ENCODE results near the gene HPN. TPM values are rescaled to one million over a fixed set of nuclear protein-coding genes. Genes with fewer than 3 reads are reported as not detected.

HPN gene
- total RNA-seq, 1 donor from 2014 or later = 0.30 TPM

GRCh38 chr19:35085947-35086346, 44.4 kb downstream of the HPN start:
- Histone ChIP-seq H4K20me1 (ENCODE audit: low read depth) (no peaks in the 10 kb centered on the region), H3K4me1 (no peaks in the 10 kb centered on the region), H3K36me3 (no peaks in the 10 kb centered on the region), H3K27me3 (peaks cover 4% of the 10 kb centered on the region), H3K9ac (no peak overlapping the region), H3K79me2 (ENCODE audit: low read depth) (no peaks in the 10 kb centered on the region), H3K27ac (no peak overlapping the region), H3K9me3 (ENCODE audit: low read depth) (no peaks in the 10 kb centered on the region), H3K4me2 (no peak overlapping the region), H3K4me3 (no peak overlapping the region), H3F3A (ENCODE audit: low read depth) (no peaks in the 10 kb centered on the region), H2AFZ (replicated peaks) (no peak overlapping the region)
- H3K4me3 Mint-ChIP-seq = no peak overlapping the region
- H3K27me3 Mint-ChIP-seq (ENCODE audit: insufficient read depth, low read depth) = peaks cover 10% of the 10 kb centered on the region
- H3K36me3 Mint-ChIP-seq = no peaks in the 10 kb centered on the region
- no peak overlapping the region for H3K27ac Mint-ChIP-seq
- H3K9me3 Mint-ChIP-seq = peaks cover 4% of the 10 kb centered on the region
- no peaks in the 10 kb centered on the region for H3K4me1 Mint-ChIP-seq
- TF ChIP-seq EZH2 (IDR thresholded peaks at IDR 0.05) (no peak), EZH2phosphoT487 (IDR thresholded peaks at IDR 0.05) (no peak), CTCF (IDR thresholded peaks at IDR 0.05) (no peak)
- no peak for DNase-seq (ENCODE audit: low spot score)

- no peak for TF ChIP-seq EZH2 (IDR thresholded peaks at IDR 0.05)
- no peak for TF ChIP-seq EZH2phosphoT487 (IDR thresholded peaks at IDR 0.05)
- TF ChIP-seq CTCF (IDR thresholded peaks at IDR 0.05) = no peak
- Histone ChIP-seq H2AFZ (replicated peaks) (no peak overlapping the region), H3F3A (ENCODE audit: low read depth) (no peaks in the 10 kb centered on the region), H3K4me2 (no peak overlapping the region), H4K20me1 (ENCODE audit: low read depth) (no peaks in the 10 kb centered on the region), H3K27ac (no peak overlapping the region), H3K79me2 (ENCODE audit: low read depth) (no peaks in the 10 kb centered on the region), H3K4me3 (no peak overlapping the region), H3K36me3 (no peaks in the 10 kb centered on the region), H3K27me3 (peaks cover 8% of the 10 kb centered on the region), H3K9me3 (ENCODE audit: low read depth) (no peaks in the 10 kb centered on the region), H3K4me1 (no peaks in the 10 kb centered on the region), H3K9ac (no peak overlapping the region)
- H3K27me3 Mint-ChIP-seq (ENCODE audit: insufficient read depth, low read depth) = peaks cover 10% of the 10 kb centered on the region
- no peak for DNase-seq (ENCODE audit: low spot score)
- no peaks in the 10 kb centered on the region for H3K4me1 Mint-ChIP-seq
- H3K27ac Mint-ChIP-seq = no peak overlapping the region
- H3K36me3 Mint-ChIP-seq = no peaks in the 10 kb centered on the region
- H3K9me3 Mint-ChIP-seq = peaks cover 4% of the 10 kb centered on the region
- H3K4me3 Mint-ChIP-seq = no peak overlapping the region
Observed at GRCh38 chr19:35086455-35086854, 44.9 kb downstream of the HPN start.

- Histone ChIP-seq H3K4me2 (no peak overlapping the region), H3F3A (ENCODE audit: low read depth) (no peaks in the 10 kb centered on the region), H3K27me3 (peaks cover 8% of the 10 kb centered on the region), H3K27ac (no peak overlapping the region), H3K9ac (no peak overlapping the region), H4K20me1 (ENCODE audit: low read depth) (no peaks in the 10 kb centered on the region), H3K4me3 (no peak overlapping the region), H2AFZ (replicated peaks) (no peak overlapping the region), H3K9me3 (ENCODE audit: low read depth) (no peaks in the 10 kb centered on the region), H3K4me1 (no peaks in the 10 kb centered on the region), H3K36me3 (no peaks in the 10 kb centered on the region), H3K79me2 (ENCODE audit: low read depth) (no peaks in the 10 kb centered on the region)
- peaks cover 8% of the 10 kb centered on the region for H3K27me3 Mint-ChIP-seq (ENCODE audit: insufficient read depth, low read depth)
- no peak overlapping the region for H3K4me3 Mint-ChIP-seq
- H3K27ac Mint-ChIP-seq = peak overlapping the region; percentile 27
- no peak for DNase-seq (ENCODE audit: low spot score)
- no peaks in the 10 kb centered on the region for H3K36me3 Mint-ChIP-seq
- peaks cover 3% of the 10 kb centered on the region for H3K9me3 Mint-ChIP-seq
- H3K4me1 Mint-ChIP-seq = no peaks in the 10 kb centered on the region
- TF ChIP-seq EZH2 (IDR thresholded peaks at IDR 0.05) = no peak
- no peak for TF ChIP-seq CTCF (IDR thresholded peaks at IDR 0.05)
- TF ChIP-seq EZH2phosphoT487 (IDR thresholded peaks at IDR 0.05) = no peak
Observed at GRCh38 chr19:35087393-35087792, 45.9 kb downstream of the HPN start.

Measured in neural progenitor cell (in vitro differentiated cells).